HG03558 (cell line): ENCODE measurements around the gene TXNDC12.

Experiments used
- ATAC-seq: cut with Tn5 transposase; IDR thresholded peaks from one replicate; pipeline ENCODE4 v1.9.1; 2021; ENCODE audit warnings: moderate number of reproducible peaks; ENCODE audit not compliant: unreplicated experiment; ENCODE audit errors: extremely low read depth

Gene TXNDC12

GRCh38 chr1:52003877-52004276, 51.1 kb downstream of the TXNDC12 start:
- ATAC-seq = no peak

GRCh38 chr1:52002038-52002917, 52.7 kb downstream of the TXNDC12 start:
- ATAC-seq = no peak

- ATAC-seq = no peak
Observed at GRCh38 chr1:51998701-51999100, 56.3 kb downstream of the TXNDC12 start.

- ATAC-seq = no peak
Observed at GRCh38 chr1:51997974-51998382, 57.0 kb downstream of the TXNDC12 start.

- ATAC-seq = no peak
Observed at GRCh38 chr1:51990478-51990965, 64.5 kb downstream of the TXNDC12 start, which contains the start of gene RAB3B. Gene RAB3B (minus strand): TSS chr1:51990700. CDS start chr1:51977117, 13,583 bp downstream.

- no peak for ATAC-seq
Observed at GRCh38 chr1:51989582-51990477, 65.2 kb downstream of the TXNDC12 start.

GRCh38 chr1:51988254-51988653, 66.7 kb downstream of the TXNDC12 start:
- no peak for ATAC-seq

GRCh38 chr1:51986718-51987117, 68.3 kb downstream of the TXNDC12 start:
- ATAC-seq = no peak

- ATAC-seq = no peak
Observed at GRCh38 chr1:51982161-51982560, 72.8 kb downstream of the TXNDC12 start.

GRCh38 chr1:51981555-51981954, 73.4 kb downstream of the TXNDC12 start:
- no peak for ATAC-seq

- ATAC-seq = no peak
Observed at GRCh38 chr1:51978099-51978498, 76.9 kb downstream of the TXNDC12 start.

GRCh38 chr1:51976846-51977602, 78.0 kb downstream of the TXNDC12 start:
- no peak for ATAC-seq

- no peak for ATAC-seq
Observed at GRCh38 chr1:51973587-51974474, 81.2 kb downstream of the TXNDC12 start.
